Epithelial cell of esophagus (primary cell): Measurements from ENCODE around the gene SPAG6.
"Not testable (repeated sequence)": the region's sequence is repeated elsewhere in the genome, so short reads cannot be mapped to it uniquely, and the experiment has no call there.

Source experiments
- DNase-seq: peaks from one replicate; pipeline ENCODE4 v3.0.0; 2010; ENCODE audit warnings: low read depth
- H3K4me3 ChIP-seq: 2 replicates; pipeline ENCODE4 v1.5.1; 2011; ENCODE audit warnings: mild to moderate bottlenecking, low read length, control low read depth
- CTCF ChIP-seq: IDR thresholded peaks from 2 replicates; pipeline ENCODE4 v1.5.1; 2011; ENCODE audit warnings: low read depth, mild to moderate bottlenecking, low read length, control low read depth, inconsistent platforms; ENCODE audit not compliant: insufficient read depth; ENCODE audit errors: missing control alignments

SPAG6 gene

GRCh38 chr10:22372917-22373316 lies 27.6 kb downstream of the SPAG6 start:
- no peak for TF ChIP-seq CTCF
- DNase-seq = no peak
- no peak overlapping the region for H3K4me3 ChIP-seq

GRCh38 chr10:22374489-22375126 lies 29.3 kb downstream of the SPAG6 start:
- no peak overlapping the region for H3K4me3 ChIP-seq
- DNase-seq = no peak
- TF ChIP-seq CTCF = no peak

- no peak for DNase-seq
- H3K4me3 ChIP-seq = no peak overlapping the region
- no peak for TF ChIP-seq CTCF
These were observed 33.8 kb downstream of the SPAG6 start for GRCh38 chr10:22379059-22379458.

GRCh38 chr10:22381262-22381661 lies 36.0 kb downstream of the SPAG6 start:
- no peak overlapping the region for H3K4me3 ChIP-seq
- no peak for TF ChIP-seq CTCF
- no peak for DNase-seq

- no peak for TF ChIP-seq CTCF
- DNase-seq = no peak
- no peak overlapping the region for H3K4me3 ChIP-seq
These were observed 41.2 kb downstream of the SPAG6 start for GRCh38 chr10:22386503-22386902.

- DNase-seq = no peak
- TF ChIP-seq CTCF = no peak
- H3K4me3 ChIP-seq = no peak overlapping the region
These were observed 44.7 kb downstream of the SPAG6 start for GRCh38 chr10:22389856-22390589.

GRCh38 chr10:22391600-22391999 lies 46.3 kb downstream of the SPAG6 start:
- TF ChIP-seq CTCF = no peak
- no peak for DNase-seq
- no peak overlapping the region for H3K4me3 ChIP-seq

- H3K4me3 ChIP-seq, DNase-seq: not testable (repeated sequence)
These were observed 50.9 kb downstream of the SPAG6 start for GRCh38 chr10:22396195-22396594.

- not testable (repeated sequence) for DNase-seq, H3K4me3 ChIP-seq
These were observed 61.6 kb downstream of the SPAG6 start for GRCh38 chr10:22406916-22407315.
